HEK293T (cell line): ENCODE measurements around the gene HIGD1A.

Experiments
- CTCF ChIA-PET: fragments of 350-600 bp; formaldehyde crosslinking; extraction: SDS; loops from one replicate; lab custom pipeline; 2021; ENCODE audit warnings: antibody characterized with exemption, inconsistent platforms; lab: Yijun Ruan, JAX
- POLR2A ChIA-PET: fragments of 350-600 bp; formaldehyde crosslinking; extraction: SDS; loops from one replicate; lab custom pipeline; 2020; ENCODE audit warnings: antibody characterized with exemption, inconsistent platforms; lab: Yijun Ruan, JAX
- DNase-seq: peaks from one replicate; pipeline ENCODE4 v3.0.0; 2012; ENCODE audit warnings: mixed read lengths; ENCODE audit errors: extremely low spot score
- ARNT ChIP-seq: fragments of 450-650 bp; IDR thresholded peaks from 2 replicates; pipeline ENCODE4 v1.6.1; 2017; ENCODE audit warnings: mild to moderate bottlenecking
- BHLHE40 ChIP-seq: fragments of 450-650 bp; IDR thresholded peaks from 2 replicates; pipeline ENCODE4 v1.6.1; 2016; ENCODE audit warnings: mild to moderate bottlenecking, moderate library complexity, borderline replicate concordance
- CTBP1 ChIP-seq: fragments of 450-650 bp; IDR thresholded peaks from 2 replicates; pipeline ENCODE4 v1.6.1; 2016; ENCODE audit warnings: borderline replicate concordance
- ELF4 ChIP-seq: fragments of 450-650 bp; IDR thresholded peaks from 2 replicates; pipeline ENCODE4 v1.6.1; 2017; ENCODE audit warnings: antibody characterized with exemption
- FOXA1 ChIP-seq: fragments of 450-650 bp; IDR thresholded peaks from 2 replicates; pipeline ENCODE4 v1.6.1; 2016; ENCODE audit warnings: mild to moderate bottlenecking
- FOXK2 ChIP-seq: fragments of 450-650 bp; IDR thresholded peaks from 2 replicates; pipeline ENCODE4 v1.6.1; 2016; ENCODE audit warnings: mild to moderate bottlenecking
- FOXM1 ChIP-seq: fragments of 450-650 bp; IDR thresholded peaks from 2 replicates; pipeline ENCODE4 v1.6.1; 2017; ENCODE audit warnings: mild to moderate bottlenecking, borderline replicate concordance
- HDGF ChIP-seq: fragments of 450-650 bp; IDR thresholded peaks from 2 replicates; pipeline ENCODE4 v1.6.1; 2017; ENCODE audit warnings: antibody characterized with exemption, borderline replicate concordance
- L3MBTL2 ChIP-seq: fragments of 450-650 bp; conservative IDR thresholded peaks from 2 replicates; pipeline ENCODE4 v1.6.1; 2016; ENCODE audit warnings: mild to moderate bottlenecking
- LEF1 ChIP-seq: fragments of 450-650 bp; IDR thresholded peaks from 2 replicates; pipeline ENCODE4 v1.6.1; 2017; ENCODE audit warnings: mild to moderate bottlenecking, borderline replicate concordance
- NFRKB ChIP-seq: fragments of 450-650 bp; IDR thresholded peaks from 2 replicates; pipeline ENCODE4 v1.6.1; 2016; ENCODE audit warnings: mild to moderate bottlenecking, moderate library complexity
- SP1 ChIP-seq: fragments of 450-650 bp; IDR thresholded peaks from 2 replicates; pipeline ENCODE4 v1.6.1; 2017
- SUZ12 ChIP-seq: fragments of 450-650 bp; IDR thresholded peaks from 2 replicates; pipeline ENCODE4 v1.6.1; 2016; ENCODE audit warnings: mild to moderate bottlenecking
- TARDBP ChIP-seq: fragments of 450-650 bp; IDR thresholded peaks from 2 replicates; pipeline ENCODE4 v1.6.1; 2016
- ZNF384 ChIP-seq: fragments of 450-650 bp; IDR thresholded peaks from 2 replicates; pipeline ENCODE4 v1.6.1; 2016
- TF ChIP-seq, protein P1 (sequence below): fragments of 450-650 bp; IDR thresholded peaks from 2 replicates; pipeline ENCODE4 v1.6.1; 2016

HIGD1A gene

DNA sequence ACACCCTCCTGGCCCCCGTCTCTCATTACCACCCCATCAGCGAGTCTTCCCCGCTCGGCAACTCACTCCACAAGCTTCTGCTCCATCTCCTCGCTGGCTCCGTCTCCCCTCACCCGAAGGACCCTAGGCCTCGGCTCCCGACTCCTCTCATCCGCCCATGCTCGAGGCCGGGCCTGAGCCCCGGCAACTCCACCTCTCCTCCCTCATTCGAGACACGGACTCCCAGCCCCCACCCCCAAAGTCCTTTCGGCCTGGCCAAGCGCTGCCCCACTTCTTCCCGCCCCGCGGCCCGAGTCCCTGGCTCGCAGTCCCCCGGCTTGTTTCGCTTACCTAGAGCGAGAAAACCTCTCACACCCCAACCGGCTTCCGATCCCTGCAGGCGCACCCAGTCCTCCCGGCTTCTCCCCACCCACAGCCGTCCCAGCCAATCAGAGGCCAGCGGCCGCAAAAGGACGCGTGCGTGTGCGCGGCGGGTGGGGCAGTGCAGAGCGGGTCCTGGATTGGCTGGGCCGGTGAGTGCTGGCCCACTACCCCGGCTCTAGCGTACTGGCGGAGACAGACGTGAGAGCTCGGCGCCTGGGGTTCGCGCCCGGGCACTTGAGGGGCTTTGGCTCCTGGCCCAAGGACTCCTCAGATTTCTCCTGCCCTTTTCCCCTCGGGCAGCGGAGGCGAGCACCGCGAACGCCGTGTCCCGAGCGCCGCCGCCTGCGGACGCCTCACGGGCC, at the start of gene HIGD1A:
HIGD1A (minus strand) TSS at position 385 of the 725 bp plus-strand sequence. CDS start 10,237 bp downstream, outside the sequence.
- POLR2A ChIA-PET = interaction anchor here (0.9 to 4.2 kb wide), 6 partner anchors 8 to 214 kb away, joined by 3 to 36 read pairs (median 12); partner anchors contain the start of gene SS18L2
- CTCF ChIA-PET = interaction anchor here (1.1 to 1.6 kb wide), 3 partner anchors 12 to 35 kb away, joined by 3 to 4 read pairs (median 3); no protein-coding TSS in a partner anchor
- DNase-seq = peak; percentile 93
- peak; percentile 81 for TF ChIP-seq L3MBTL2
- no peak; the same call in 1 of the 2 replicates for TF ChIP-seq FOXM1

DNA sequence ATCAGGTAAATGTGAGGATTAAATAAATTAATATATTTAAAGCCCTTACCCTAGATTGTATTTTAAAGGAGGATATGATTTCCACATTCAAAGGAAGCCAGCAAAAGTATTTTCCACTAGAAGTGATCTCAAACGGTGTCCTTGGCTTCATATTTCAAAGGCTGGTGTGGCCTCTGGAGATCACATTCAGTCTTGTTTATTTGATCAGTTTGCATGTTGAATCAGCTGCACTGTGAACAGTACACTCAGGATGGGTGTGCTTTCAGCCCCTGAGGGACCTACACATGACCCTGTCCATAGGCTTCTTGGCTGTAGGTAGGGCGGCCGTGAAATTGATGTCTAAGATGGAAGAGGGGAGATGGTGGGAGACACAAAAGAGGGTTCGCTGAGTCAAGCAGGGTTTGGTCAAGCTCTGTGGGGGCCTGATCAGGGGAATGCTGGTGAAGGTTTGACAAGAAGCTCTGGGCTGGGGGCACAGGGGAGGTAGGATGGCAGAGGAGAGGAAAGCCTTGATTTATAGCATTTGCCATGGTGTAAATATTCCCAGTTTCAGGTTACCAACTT, 49.5 kb upstream of the HIGD1A start:
- POLR2A ChIA-PET = no interaction called here
- no peak for DNase-seq
- CTCF ChIA-PET = interaction anchor here (0.8 kb wide), 1 partner anchor 14 kb away, joined by 4 read pairs; no protein-coding TSS in a partner anchor
- TF ChIP-seq ELF4 (no peak), NFRKB (no peak), FOXK2 (no peak), TARDBP (no peak), FOXM1 (no peak), LEF1 (no peak), BHLHE40 (no peak), SP1 (no peak)

DNA sequence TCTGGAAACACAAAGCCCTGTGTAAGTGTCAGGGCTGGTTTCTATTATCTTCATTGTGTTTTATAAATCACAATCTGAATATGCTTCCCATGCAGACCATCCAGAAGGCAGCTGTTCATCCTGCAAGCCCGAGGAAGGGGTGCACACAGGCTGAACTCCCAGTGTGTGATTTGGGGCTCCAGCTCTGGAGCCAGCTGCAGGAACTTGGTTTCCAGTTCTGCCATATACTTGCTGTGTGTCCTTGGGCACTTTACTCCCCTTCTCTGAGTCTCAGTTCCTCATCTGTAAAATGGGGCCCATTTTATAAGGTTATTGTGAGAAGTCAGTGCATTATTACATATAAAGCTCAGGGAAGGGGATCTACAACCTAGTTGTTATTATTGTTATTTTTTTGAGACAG, 48.8 kb upstream of the HIGD1A start:
- POLR2A ChIA-PET = no interaction called here
- no peak for TF ChIP-seq ELF4
- no peak for TF ChIP-seq ZNF384
- no peak for TF ChIP-seq SP1
- TF ChIP-seq L3MBTL2 = no peak
- TF ChIP-seq NFRKB = no peak
- TF ChIP-seq FOXA1 = no peak
- no peak for TF ChIP-seq FOXK2
- no peak for TF ChIP-seq CTBP1
- TF ChIP-seq LEF1 = no peak
- TF ChIP-seq ARNT = no peak
- no peak for TF ChIP-seq HDGF
- DNase-seq = no peak
- CTCF ChIA-PET = interaction anchor here (0.8 kb wide), 1 partner anchor 14 kb away, joined by 4 read pairs; no protein-coding TSS in a partner anchor

DNA sequence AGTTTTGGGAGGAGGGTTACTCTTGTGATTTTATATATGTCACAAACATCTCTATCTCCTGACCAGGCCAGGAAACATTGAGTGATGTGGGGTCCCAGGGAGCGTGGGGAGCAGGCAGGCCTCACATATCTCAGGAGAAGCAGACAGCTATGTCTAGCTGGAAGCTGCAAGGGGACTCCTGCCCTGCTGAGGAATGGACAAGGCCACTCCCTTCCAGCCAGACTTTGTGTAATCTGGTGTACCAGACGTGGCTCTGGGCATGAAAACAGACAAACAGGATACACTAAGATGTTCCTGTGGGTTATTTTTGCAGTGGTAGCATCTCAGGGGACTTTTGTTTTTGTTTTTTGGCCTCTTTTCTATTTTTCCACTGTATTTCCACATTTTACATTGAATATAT, 48.2 kb upstream of the HIGD1A start:
- no peak for DNase-seq
- ChIA-PET CTCF (interaction anchor here (0.6 kb wide), 1 partner anchor 13 kb away, joined by 3 read pairs; no protein-coding TSS in a partner anchor), POLR2A (no interaction called here)
- TF ChIP-seq SP1 (no peak), ELF4 (no peak), TARDBP (no peak), NFRKB (no peak), SUZ12 (no peak), CTBP1 (no peak), ARNT (no peak), FOXA1 (no peak), BHLHE40 (no peak), ZNF384 (no peak), FOXK2 (no peak), HDGF (no peak), LEF1 (no peak)

DNA sequence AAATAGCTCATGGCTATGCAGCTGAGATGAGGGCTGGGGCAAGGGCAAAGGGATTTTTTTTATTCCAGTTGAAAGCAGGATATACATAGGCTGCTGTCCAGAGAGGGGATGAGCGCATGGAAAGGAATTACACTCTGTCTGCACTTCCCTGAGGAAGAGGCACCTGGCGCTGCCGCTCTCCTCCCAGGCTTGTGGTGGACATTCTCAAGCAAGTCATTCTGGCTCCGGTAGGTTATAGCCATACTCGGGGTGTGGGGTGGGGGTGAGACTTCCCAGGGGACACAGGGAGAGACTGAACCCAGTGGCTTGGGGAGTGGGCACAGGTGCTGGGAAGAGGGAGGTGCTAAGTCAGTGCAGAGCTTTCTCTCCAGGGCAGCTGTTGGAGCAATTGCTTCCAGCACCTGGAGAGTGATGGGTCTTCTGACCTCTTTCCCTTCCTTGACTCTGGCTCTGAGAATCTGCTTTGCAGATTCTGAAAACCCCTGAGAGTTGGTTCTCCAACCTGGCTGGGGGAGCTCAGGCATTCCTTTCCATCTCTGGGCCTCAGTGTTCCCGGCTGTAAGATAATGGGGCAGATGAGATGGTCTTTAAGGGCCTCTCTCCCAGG, 47.0 kb upstream of the HIGD1A start:
- ChIA-PET POLR2A (no interaction called here), CTCF (interaction anchor here (1.1 kb wide), 1 partner anchor 20 kb away, joined by 3 read pairs; no protein-coding TSS in a partner anchor)
- TF ChIP-seq HDGF (no peak), NFRKB (no peak), TARDBP (no peak), BHLHE40 (no peak), SP1 (no peak), ELF4 (no peak)
- no peak for DNase-seq

DNA sequence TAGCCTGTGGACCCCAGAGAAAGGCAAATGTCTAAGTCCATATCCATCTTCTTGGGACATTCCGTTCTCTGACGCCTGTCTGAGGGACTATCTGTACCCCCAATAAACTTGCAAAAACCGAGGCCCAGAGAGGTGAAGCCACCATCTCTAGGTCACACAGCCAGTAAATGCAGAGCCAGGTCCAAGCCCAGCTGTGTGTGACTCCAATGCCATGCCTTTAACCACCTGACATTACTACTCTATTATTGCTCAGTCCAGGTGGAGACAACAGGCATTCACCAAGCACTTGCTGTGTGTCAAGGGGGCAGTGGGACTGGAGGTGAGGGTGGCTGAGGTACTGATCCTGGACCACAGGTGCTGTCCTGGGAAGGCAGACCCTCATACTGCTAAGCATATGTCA, 46.0 kb upstream of the HIGD1A start:
- POLR2A ChIA-PET = no interaction called here
- TF ChIP-seq HDGF (no peak), ZNF384 (no peak), FOXA1 (no peak), LEF1 (no peak), NFRKB (no peak), FOXK2 (no peak), CTBP1 (no peak), SUZ12 (no peak), ELF4 (no peak), FOXM1 (no peak), ARNT (no peak), SP1 (no peak), TARDBP (no peak), BHLHE40 (no peak)
- TF ChIP-seq, protein P1, sequence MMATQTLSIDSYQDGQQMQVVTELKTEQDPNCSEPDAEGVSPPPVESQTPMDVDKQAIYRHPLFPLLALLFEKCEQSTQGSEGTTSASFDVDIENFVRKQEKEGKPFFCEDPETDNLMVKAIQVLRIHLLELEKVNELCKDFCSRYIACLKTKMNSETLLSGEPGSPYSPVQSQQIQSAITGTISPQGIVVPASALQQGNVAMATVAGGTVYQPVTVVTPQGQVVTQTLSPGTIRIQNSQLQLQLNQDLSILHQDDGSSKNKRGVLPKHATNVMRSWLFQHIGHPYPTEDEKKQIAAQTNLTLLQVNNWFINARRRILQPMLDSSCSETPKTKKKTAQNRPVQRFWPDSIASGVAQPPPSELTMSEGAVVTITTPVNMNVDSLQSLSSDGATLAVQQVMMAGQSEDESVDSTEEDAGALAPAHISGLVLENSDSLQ = no peak
- CTCF ChIA-PET = interaction anchor here (0.8 kb wide), 1 partner anchor 13 kb away, joined by 3 read pairs; no protein-coding TSS in a partner anchor
- DNase-seq = no peak

DNA sequence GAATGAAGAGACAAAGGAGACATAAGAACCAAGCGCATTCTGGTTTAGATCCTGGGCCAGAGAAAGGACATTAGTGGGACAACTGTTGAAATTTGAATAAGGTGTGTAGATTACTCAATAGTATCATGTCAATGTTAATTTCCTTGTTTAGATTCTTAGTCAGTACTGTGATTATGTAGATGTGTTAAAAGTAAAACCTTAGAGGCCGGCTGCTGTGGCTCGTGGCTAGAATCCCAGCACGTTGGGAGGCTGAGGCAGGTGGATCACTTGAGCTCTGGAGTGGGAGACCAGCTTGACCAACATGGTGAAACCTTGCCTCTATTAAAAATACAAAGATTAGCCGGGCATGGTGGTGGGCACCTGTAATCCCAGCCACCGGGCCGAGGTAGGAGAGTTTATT, 44.7 kb upstream of the HIGD1A start:
- CTCF ChIA-PET = no interaction called here
- no peak for DNase-seq
- TF ChIP-seq CTBP1 = no peak
- no peak for TF ChIP-seq ZNF384
- no peak for TF ChIP-seq SP1
- TF ChIP-seq ELF4 = no peak
- POLR2A ChIA-PET = no interaction called here
